Adrenal gland (tissue), 12 donors: ENCODE data around the gene CD33. TPM values are rescaled to one million over a fixed set of nuclear protein-coding genes. Genes with fewer than 3 reads are reported as not detected.

Experiments used
- DNase-seq, 7 donors: peaks; one replicate each; pipeline ENCODE4 v3.0.0-alpha.2; 2019 to 2020
- H3K27ac ChIP-seq, 5 donors: fragments of 200-600 bp; sonication (generic) in 4 of 5; 1 replicate in 3 of 5; 2 replicates in 2 of 5; pipeline versions ENCODE4 v1.5.1 to v1.8.0; 2016 to 2020; ENCODE audit warnings: mild to moderate bottlenecking in 1 of 5
- H3K27me3 ChIP-seq: fragments of 200-600 bp; 2 replicates; pipeline ENCODE4 v1.8.0; 2021
- H3K36me3 ChIP-seq, 2 donors: fragments of 200-600 bp; replicated peaks in 1 of 2; 1 replicate in 1 of 2; 2 replicates in 1 of 2; pipeline versions ENCODE4 v1.5.1 to v1.8.0; 2018 to 2022
- H3K4me1 ChIP-seq, 2 donors: fragments of 200-600 bp; replicated peaks in 1 of 2; 1 replicate in 1 of 2; 2 replicates in 1 of 2; pipeline versions ENCODE4 v1.5.1 to v1.8.0; 2018 to 2021
- H3K4me3 ChIP-seq, 4 donors: fragments of 200-600 bp; sonication (generic) in 3 of 4; one replicate each; pipeline ENCODE4 v1.5.1; 2016 to 2018
- H3K9me3 ChIP-seq, 3 donors: fragments of 200-600 bp; sonication (generic) in 1 of 3; replicated peaks in 1 of 3; 1 replicate in 2 of 3; 2 replicates in 1 of 3; pipeline versions ENCODE4 v1.5.1 to v1.8.0; 2016 to 2021
- CTCF ChIP-seq, 6 experiments: fragments of 450-650 bp in 4 of 6; fragments of 200-600 bp in 2 of 6; sonication (generic) in 1 of 6; IDR thresholded peaks; 1 replicate in 5 of 6; 2 replicates in 1 of 6; pipeline versions ENCODE4 v1.5.1 to v1.8.0; 2016 to 2021; ENCODE audit warnings: antibody characterized with exemption in 6 of 6, mild to moderate bottlenecking in 2 of 6, moderate library complexity in 1 of 6
- POLR2A ChIP-seq, 2 donors: fragments of 450-650 bp; IDR thresholded peaks; one replicate each; pipeline ENCODE4 v1.6.1; 2017; ENCODE audit warnings: antibody characterized with exemption in 2 of 2, mild to moderate bottlenecking in 2 of 2, moderate library complexity in 1 of 2
- WGBS, 4 donors: extraction: QIAGEN DNeasy Blood & Tissue Kit in 2 of 4; methylation state at CpG; one replicate each; pipeline versions ENCODE4 v1.1.5 to v1.1.7; 2013 to 2017; 5-methylcytosine and 5-hydroxymethylcytosine counted together
- intact Hi-C, 2 donors: fragments of 100-400 bp; cut with DNase I; formaldehyde crosslinking; loops; one replicate each; pipeline versions ENCODE4 v1.14.1 to v1.15.0; 2022 to 2023
- polyA plus RNA-seq, 3 donors: library from polyadenylated mRNA; stranded (reverse); fragments of 200-250 nt in 2 of 3; fragments of 350-450 nt in 1 of 3; fragmentation: Illumina TruSeq in 1 of 3; extraction: RNeasy Lipid Tissue Mini Kit (QIAGEN cat#74804) in 1 of 3; gene quantifications; one replicate each; pipeline ENCODE4 v1.2.3, GENCODE V29; 2013 to 2014
- total RNA-seq, 9 donors: library from RNA; depleted of rRNA in 4 of 9; stranded (reverse); fragments of >200 nt in 4 of 9; fragments of 120-200 nt in 1 of 9; fragmentation: NEBNext Ultra II Directional in 1 of 9; extraction: Animal tissue kit (Norgen Biotek cat#: 25700) in 1 of 9; gene quantifications; one replicate each; pipeline versions ENCODE4 v1.1.0 to v1.2.4, GENCODE V29; 2013 to 2023
- donor health status: healthy with polysubstance abuse.
- donor health status: Bipolar disorder and iron deficiency.
- donor health status: DM: yes; HTN: yes; CAD: no.
- donor health status: DM: no; HTN: no; CAD: no.
- donor health status: DM: no; HTN: no; CAD: no.
- donor health status: DM: yes; HTN: yes; CAD: no.

CD33 gene
- total and polyA plus RNA-seq, 12 donors: 2.2 to 21.8 (median 11.4) TPM

- Histone ChIP-seq H3K4me3 (no peak overlapping the region), H3K4me1 (no peaks in the 10 kb centered on the region), H3K36me3 (no peaks in the 10 kb centered on the region), H3K9me3 (no peaks in the 10 kb centered on the region), H3K27ac (no peak overlapping the region), H3K27me3 (no peaks in the 10 kb centered on the region)
- intact Hi-C loops: no loop called here
- no peak for TF ChIP-seq CTCF (IDR thresholded peaks at IDR 0.05)
- no peak for TF ChIP-seq POLR2A (IDR thresholded peaks at IDR 0.05)
- DNase-seq: no peak
- WGBS, 4 donors: 53 to 63% (median 59%) methylated on average over 1 of the region's 1 CpG
Measured at GRCh38 chr19:51219307-51219706, 5.6 kb upstream of the CD33 start.

GRCh38 chr19:51219971-51220370, 4.9 kb upstream of the CD33 start:
- Histone ChIP-seq H3K36me3 (no peaks in the 10 kb centered on the region), H3K27me3 (no peaks in the 10 kb centered on the region), H3K4me3 (no peak overlapping the region), H3K4me1 (no peaks in the 10 kb centered on the region), H3K27ac (no peak overlapping the region), H3K9me3 (no peaks in the 10 kb centered on the region)
- 36 to 65% (median 50%) methylated on average over 1 of the region's 1 CpG for WGBS, 4 donors
- DNase-seq: no peak
- intact Hi-C loops: no loop called here
- TF ChIP-seq CTCF (IDR thresholded peaks at IDR 0.05) (no peak), POLR2A (IDR thresholded peaks at IDR 0.05) (no peak)

GRCh38 chr19:51220996-51221395, 3.9 kb upstream of the CD33 start:
- no peaks in the 10 kb centered on the region for H3K27me3 ChIP-seq
- no peak for DNase-seq
- H3K27ac ChIP-seq: no peak overlapping the region
- H3K36me3 ChIP-seq: no peaks in the 10 kb centered on the region
- no peaks in the 10 kb centered on the region for H3K9me3 ChIP-seq
- H3K4me1 ChIP-seq: no peaks in the 10 kb centered on the region
- intact Hi-C loops: no loop called here
- no peak for TF ChIP-seq CTCF (IDR thresholded peaks at IDR 0.05)
- no peak for TF ChIP-seq POLR2A (IDR thresholded peaks at IDR 0.05)
- no peak overlapping the region for H3K4me3 ChIP-seq

GRCh38 chr19:51224163-51224641, 678 bp upstream of the CD33 start:
- Histone ChIP-seq H3K27ac (no peak overlapping the region), H3K4me1 (no peaks in the 10 kb centered on the region), H3K27me3 (no peaks in the 10 kb centered on the region), H3K4me3 (no peak overlapping the region), H3K36me3 (no peaks in the 10 kb centered on the region), H3K9me3 (no peaks in the 10 kb centered on the region)
- whole genome bisulfite sequencing, 4 donors: 40 to 59% (median 51%) methylated on average over 3 of the region's 3 CpGs
- intact Hi-C loops: no loop called here
- no peak for DNase-seq
- TF ChIP-seq POLR2A (IDR thresholded peaks at IDR 0.05) (no peak), CTCF (IDR thresholded peaks at IDR 0.05) (no peak)
